GM12878 (cell line): ENCODE measurements around the gene MOXD1. TPM values are rescaled to one million over a fixed set of nuclear protein-coding genes. Genes with fewer than 3 reads are reported as not detected.

Source experiments
- ATAC-seq: fragments of 200-7000 bp; cut with Tn5 transposase; 3 replicates; pipeline ENCODE4 v1.9.1; 2020; ENCODE audit warnings: mild to moderate bottlenecking, moderate library complexity
- BruUV-seq: library from RNA; stranded (reverse); fragments of 400-500 nt; replicated peaks from 2 replicates; lab custom pipeline; 2021; lab: Mats Ljungman, UMichigan
- CTCF ChIA-PET: fragments of 300-600 bp; sonication (Branson Sonifier 250); formaldehyde crosslinking; extraction: SDS; loops from one replicate; lab custom pipeline; 2021; ENCODE audit warnings: inconsistent platforms; lab: Yijun Ruan, JAX
- POLR2A ChIA-PET: fragments of 350-600 bp; formaldehyde crosslinking; extraction: SDS; loops from one replicate; lab custom pipeline; 2021; ENCODE audit warnings: inconsistent platforms; lab: Charles Lee
- RAD21 ChIA-PET: fragments of 300-600 bp; sonication (Branson Sonifier 250); formaldehyde crosslinking; loops from one replicate; lab custom pipeline; 2023; ENCODE audit warnings: antibody characterized with exemption; ENCODE audit not compliant: unreplicated experiment; lab: Charles Lee
- SMC1A ChIA-PET: fragments of 300-600 bp; sonication (Branson Sonifier 250); formaldehyde crosslinking; loops from one replicate; lab custom pipeline; 2023; ENCODE audit not compliant: unreplicated experiment, uncharacterized antibody; lab: Charles Lee
- DNase-seq: peaks from one replicate; pipeline ENCODE4 v3.0.0-alpha.2; 2011; ENCODE audit warnings: low read depth, low spot score
- FAIRE-seq: peaks from 3 replicates; lab custom pipeline; 2011; peaks lifted over from hg19 to GRCh38; lab: Jason Lieb, UNC
- H2AFZ ChIP-seq: 2 replicates; pipeline ENCODE4 v1.6.0; 2011; ENCODE audit warnings: low read depth, low read length, control low read depth; ENCODE audit not compliant: control insufficient read depth
- H3K27ac ChIP-seq: 2 replicates; pipeline ENCODE4 v1.5.1; 2011; ENCODE audit warnings: control low read depth; ENCODE audit not compliant: control insufficient read depth, insufficient read depth
- H3K27me3 ChIP-seq, 2 experiments: replicated peaks in 1 of 2; 2 replicates each; pipeline versions ENCODE4 v1.6.0 to v1.6.1; 2011; ENCODE audit warnings: low read length in 1 of 2; ENCODE audit not compliant: control insufficient read depth in 2 of 2, insufficient read depth in 2 of 2
- H3K36me3 ChIP-seq, 2 experiments: 2 replicates each; pipeline ENCODE4 v1.5.1; 2011; ENCODE audit warnings: low read length in 1 of 2; ENCODE audit not compliant: control insufficient read depth in 2 of 2, insufficient read depth in 2 of 2
- H3K4me1 ChIP-seq: 2 replicates; pipeline ENCODE4 v1.6.1; 2011; ENCODE audit warnings: mild to moderate bottlenecking, low read length, moderate library complexity, mixed read lengths; ENCODE audit not compliant: control insufficient read depth, insufficient read depth
- H3K4me2 ChIP-seq: 2 replicates; pipeline ENCODE4 v1.6.0; 2011; ENCODE audit warnings: control low read depth; ENCODE audit not compliant: control insufficient read depth, insufficient read depth
- H3K4me3 ChIP-seq: fragments of 200-600 bp; sonication (generic); 2 replicates; pipeline ENCODE4 v1.5.1; 2016
- H3K79me2 ChIP-seq: 2 replicates; pipeline ENCODE4 v1.6.0; 2011; ENCODE audit warnings: low read length; ENCODE audit not compliant: control insufficient read depth, insufficient read depth
- H3K9ac ChIP-seq: 2 replicates; pipeline ENCODE4 v1.8.0; 2011; ENCODE audit warnings: low read length, control low read depth, mixed read lengths; ENCODE audit not compliant: control insufficient read depth, insufficient read depth
- H3K9me3 ChIP-seq: replicated peaks from 3 replicates; pipeline ENCODE4 v1.5.1; 2011; ENCODE audit warnings: mild to moderate bottlenecking, low read length; ENCODE audit not compliant: control insufficient read depth, insufficient read depth
- H4K20me1 ChIP-seq: 2 replicates; pipeline ENCODE4 v1.6.0; 2011; ENCODE audit not compliant: control insufficient read depth, insufficient read depth
- BCL3 ChIP-seq: IDR thresholded peaks from 2 replicates; pipeline ENCODE4 v1.6.1; 2011; ENCODE audit warnings: borderline replicate concordance, low read depth, mild to moderate bottlenecking, moderate library complexity, low read length; ENCODE audit not compliant: insufficient read depth, poor library complexity, severe bottlenecking
- FOS ChIP-seq: IDR thresholded peaks from 3 replicates; pipeline ENCODE4 v1.6.1; 2011; ENCODE audit warnings: borderline replicate concordance; ENCODE audit not compliant: insufficient read length; ENCODE audit errors: extremely low read depth
- NRF1 ChIP-seq: conservative IDR thresholded peaks from 2 replicates; pipeline ENCODE4 v1.6.1; 2011; ENCODE audit warnings: mild to moderate bottlenecking, low read depth, low read length, improper control_type of control experiment
- SUZ12 ChIP-seq: fragments of 200-600 bp; sonication (generic); IDR thresholded peaks from one replicate; pipeline ENCODE4 v1.6.1; 2018; ENCODE audit warnings: antibody characterized with exemption, mild to moderate bottlenecking; ENCODE audit not compliant: unreplicated experiment
- WGBS: methylation state at CpG from one replicate; pipeline ENCODE4 v1.1.6; 2016; ENCODE audit warnings: low lambda C conversion rate; ENCODE audit not compliant: insufficient replicate concordance, insufficient coverage; ENCODE audit errors: missing lambda C conversion rate; 5-methylcytosine and 5-hydroxymethylcytosine counted together
- in situ Hi-C: fragments of 300-500 bp; cut with MboI; formaldehyde crosslinking; loops from 9 replicates; pipeline ENCODE4 v1.14.3; 2018; ENCODE audit warnings: mixed read lengths
- intact Hi-C: fragments of 100-400 bp; cut with micrococcal nuclease; formaldehyde crosslinking; loops from one replicate; pipeline ENCODE4 v1.14.2; 2022; ENCODE audit not compliant: unreplicated experiment
- polyA plus RNA-seq, 11 experiments: library from polyadenylated mRNA; depleted of rRNA in 4 of 11; unstranded in 6 of 11; stranded (reverse) in 5 of 11; fragments of >200 nt; fragmentation: Nextera tagmentation in 4 of 11; fragmentation: Illumina TruSeq in 1 of 11; extraction: Ambion mirVana in 4 of 11; extraction: Trizol in 1 of 11; gene quantifications; 1 replicate in 1 of 11; 2 replicates in 10 of 11; pipeline versions ENCODE4 v1.2.1 to v1.2.3, GENCODE V29; 2011 to 2016; ENCODE audit warnings: inconsistent platforms in 2 of 11, missing spikeins in 2 of 11, low read depth in 1 of 11
- total RNA-seq, 4 experiments: library from RNA; depleted of rRNA in 3 of 4; stranded (reverse); fragments of >200 nt in 3 of 4; fragmentation: Illumina TruSeq in 1 of 4; extraction: Trizol in 1 of 4; gene quantifications; 2 replicates each; pipeline versions ENCODE4 v1.2.1 to v1.2.3, GENCODE V29; 2013 to 2021

Gene MOXD1
- total and polyA plus RNA-seq, 10 of the 15 experiments (the other 5 are each of a cell fraction or from before 2014, with no cell fraction given), result 0.03 to 2.1 (median 0.64) TPM

GRCh38 chr6:132282696-132283095 lies 118.6 kb downstream of the MOXD1 start:
- intact Hi-C loops (loop anchor here (10.0 kb wide), 1 partner anchor 382 kb away; no protein-coding TSS in a partner anchor), in situ Hi-C loops (no loop called here)
- no peak for ATAC-seq
- ChIA-PET RAD21 (no interaction called here), POLR2A (no interaction called here), CTCF (interaction anchor here (0.8 to 15.9 kb wide), 4 partner anchors 12 to 386 kb away, joined by 3 to 462 read pairs (median 133); no protein-coding TSS in a partner anchor), SMC1A (interaction anchor here (0.7 to 1.6 kb wide), 4 partner anchors 9 to 212 kb away, joined by 3 to 6 read pairs (median 4); no protein-coding TSS in a partner anchor)
- peaks cover 0 to 3% of the 10 kb centered on the region in 2 experiments; a peak in 1 of 4 replicates for H3K27me3 ChIP-seq
- no TSS peak for BruUV-seq
- no peak overlapping the region for H2AFZ ChIP-seq
- H4K20me1 ChIP-seq, result no peaks in the 10 kb centered on the region
- H3K36me3 ChIP-seq, result no peaks in the 10 kb centered on the region
- no peaks in the 10 kb centered on the region for H3K9me3 ChIP-seq
- no peak for FAIRE-seq
- no peak for TF ChIP-seq FOS
- no peak for TF ChIP-seq NRF1
- no peak for TF ChIP-seq SUZ12
- TF ChIP-seq BCL3, result no peak
- 63% methylated on average over 7 of the region's 7 CpGs for WGBS
- no peak overlapping the region for H3K27ac ChIP-seq
- no peaks in the 10 kb centered on the region for H3K79me2 ChIP-seq
- H3K4me3 ChIP-seq, result no peak overlapping the region
- DNase-seq, result no peak
- no peak overlapping the region for H3K4me2 ChIP-seq
- peaks cover 3% of the 10 kb centered on the region for H3K4me1 ChIP-seq
- no peak overlapping the region for H3K9ac ChIP-seq
